Cardiac fibroblast (primary cell): ENCODE measurements around the gene NSMF.

ENCODE experiments used
- DNase-seq, 2 donors: peaks; one replicate each; pipeline versions ENCODE4 v3.0.0 to v3.0.0-alpha.2; 2010; ENCODE audit warnings: low read depth in 2 of 2
- H3K4me3 ChIP-seq, 2 donors: replicated peaks in 1 of 2; 1 replicate in 1 of 2; 2 replicates in 1 of 2; pipeline ENCODE4 v1.5.1; 2011; ENCODE audit warnings: low read depth in 2 of 2, low read length in 2 of 2, mild to moderate bottlenecking in 2 of 2, moderate library complexity in 1 of 2
- CTCF ChIP-seq: IDR thresholded peaks from one replicate; pipeline ENCODE4 v1.5.1; 2011; ENCODE audit warnings: low read depth, mild to moderate bottlenecking, low read length, inconsistent platforms

The NSMF gene

GRCh38 chr9:137431416-137431931, 27.7 kb downstream of the NSMF start:
- TF ChIP-seq CTCF, result no peak
- no peak overlapping the region for H3K4me3 ChIP-seq
- DNase-seq, result no peak

DNA sequence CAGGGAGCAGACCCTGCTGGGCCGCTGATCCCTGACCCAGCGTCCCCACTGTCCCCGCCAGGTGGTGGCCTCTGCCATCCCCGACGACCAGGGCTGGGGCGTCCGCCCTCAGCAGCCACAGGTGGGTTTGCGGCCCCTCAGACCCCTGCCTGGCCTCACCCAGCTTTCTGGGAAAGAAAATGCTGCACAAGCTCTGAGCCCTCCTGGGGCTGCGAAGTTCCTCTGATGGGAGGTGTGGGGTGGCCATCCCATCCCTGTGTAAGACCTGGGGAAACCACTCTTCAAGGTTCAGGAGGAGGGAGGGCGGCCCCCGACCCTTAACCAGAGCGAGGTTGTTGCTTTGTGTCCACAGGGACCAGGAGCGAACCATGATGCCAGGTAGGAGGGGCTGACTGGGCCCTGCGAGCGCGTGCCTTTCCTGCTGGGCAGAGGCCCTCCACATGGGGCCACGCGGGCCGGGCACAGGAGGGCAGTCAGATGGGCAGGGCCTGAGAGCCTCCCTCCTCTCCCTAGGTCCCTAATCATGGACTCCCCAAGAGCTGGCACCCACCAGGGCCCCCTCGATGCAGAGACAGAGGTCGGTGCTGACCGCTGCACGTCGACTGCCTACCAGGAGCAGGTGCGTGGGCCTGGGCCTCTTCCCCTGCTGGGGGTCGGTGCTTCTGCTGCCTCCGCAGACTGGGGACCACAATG, 28.3 kb downstream of the NSMF start:
- no peak for DNase-seq
- no peak for TF ChIP-seq CTCF
- no peak overlapping the region for H3K4me3 ChIP-seq

GRCh38 chr9:137429974-137430722, 29.0 kb downstream of the NSMF start:
- no peak for TF ChIP-seq CTCF
- H3K4me3 ChIP-seq, result no peak overlapping the region
- no peak for DNase-seq

DNA sequence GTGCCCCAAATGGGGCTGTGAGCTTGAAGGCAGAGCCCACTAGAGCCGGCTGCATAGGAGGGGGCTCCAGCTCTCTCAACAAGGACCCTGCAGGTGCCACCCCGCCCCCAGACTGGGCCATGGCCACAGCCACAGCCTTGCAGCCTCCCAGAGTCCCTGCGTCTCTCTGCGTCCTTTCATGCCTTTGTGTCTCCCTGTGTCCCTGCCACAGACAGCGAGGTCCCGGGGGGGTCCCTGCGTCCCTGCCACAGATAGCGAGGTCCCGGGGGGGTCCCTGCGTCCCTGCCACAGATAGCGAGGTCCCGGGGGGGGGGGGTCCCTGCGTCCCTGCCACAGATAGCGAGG, 29.6 kb downstream of the NSMF start:
- DNase-seq, result no peak
- no peak for TF ChIP-seq CTCF
- no peak overlapping the region for H3K4me3 ChIP-seq

DNA sequence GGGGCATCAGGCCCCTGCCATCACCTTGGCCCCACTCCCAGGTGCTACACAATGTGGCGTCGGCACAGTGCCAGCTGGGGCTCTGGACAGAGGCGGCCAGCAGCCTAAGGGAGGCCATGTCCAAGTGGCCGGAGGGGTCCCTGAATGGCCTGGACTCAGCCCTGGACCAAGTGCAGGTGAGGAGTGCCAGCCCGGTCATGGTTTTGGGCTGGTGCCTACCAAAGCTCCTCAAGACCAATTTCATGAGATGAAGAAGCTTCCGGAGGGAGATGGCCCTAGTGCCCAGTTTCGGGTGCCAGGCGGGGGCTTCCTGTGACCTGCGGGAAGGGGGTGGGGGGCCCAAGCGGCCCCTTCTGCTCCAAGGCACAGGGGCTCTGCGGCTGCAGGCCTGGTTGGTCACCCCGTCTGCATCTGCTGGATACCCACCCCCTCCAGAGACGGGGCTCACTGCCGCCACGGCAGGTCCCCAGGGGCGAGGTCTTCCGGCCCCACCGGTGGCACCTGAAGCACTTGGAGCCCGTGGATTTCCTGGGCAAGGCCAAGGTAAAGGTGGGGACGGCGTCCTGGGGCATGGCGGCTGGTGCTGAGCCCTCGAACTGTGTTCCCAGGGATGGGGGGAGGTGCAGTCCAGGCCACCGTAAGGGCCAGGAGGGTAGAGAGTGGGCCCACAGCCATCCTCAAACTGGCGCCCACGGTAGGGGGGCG, 30.1 kb downstream of the NSMF start:
- DNase-seq, result no peak
- no peak for TF ChIP-seq CTCF
- H3K4me3 ChIP-seq, result no peak overlapping the region

DNA sequence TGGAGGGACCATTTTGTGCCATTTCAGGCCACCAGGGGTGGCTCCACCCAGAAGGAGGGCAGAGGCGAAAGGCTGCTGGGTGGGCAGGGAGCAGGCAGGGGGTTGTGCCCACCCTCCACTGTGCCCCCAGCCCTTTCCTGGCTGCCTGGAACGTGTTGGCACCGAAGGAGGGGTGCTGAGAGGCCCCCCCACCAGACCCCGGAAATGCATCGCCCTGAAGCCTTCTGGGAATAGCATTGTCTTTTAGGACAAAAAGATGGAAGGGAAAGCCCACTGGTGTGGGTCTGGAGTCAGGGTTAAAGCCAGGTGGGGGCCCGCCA, 30.9 kb downstream of the NSMF start:
- H3K4me3 ChIP-seq, result no peak overlapping the region
- no peak for DNase-seq
- TF ChIP-seq CTCF, result no peak
